ENCODE results near the gene BCAS3. TPM values are rescaled to one million over a fixed set of nuclear protein-coding genes. Genes with fewer than 3 reads are reported as not detected.

Gene BCAS3
- total RNA-seq, 1 experiment from 2014 or later, result 26.3 TPM

DNA sequence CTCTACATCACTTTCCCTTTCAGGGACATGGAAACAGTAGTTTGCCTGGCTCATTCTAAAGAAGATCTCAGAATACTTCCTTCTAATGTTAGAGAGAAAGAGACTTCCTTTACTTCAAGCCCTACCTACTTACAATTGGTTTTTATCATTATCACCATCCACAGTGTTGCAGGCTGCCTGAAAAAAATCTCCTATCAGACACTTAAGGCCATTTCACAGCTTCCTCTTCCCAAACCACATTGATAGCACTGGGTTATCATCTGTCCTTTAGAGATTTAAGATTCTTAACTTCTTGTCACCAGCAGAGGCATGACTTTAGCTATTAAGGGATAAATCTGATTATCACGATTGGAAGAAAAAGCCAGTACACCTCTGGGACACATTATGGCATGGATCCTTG, 543.5 kb downstream of the BCAS3 start:
- H3K79me2 ChIP-seq (ENCODE audit: insufficient read depth, low read length), result no peaks in the 10 kb centered on the region
- ATAC-seq, result no peak
- no peak overlapping the region for H3K4me2 ChIP-seq (ENCODE audit: low read length)
- no peak overlapping the region for H2AFZ ChIP-seq (ENCODE audit: low read depth, low read length, poor library complexity, severe bottlenecking)
- TF ChIP-seq SP1 (IDR thresholded peaks at IDR 0.05; ENCODE audit: low read depth), result no peak
- TF ChIP-seq ZFX (IDR thresholded peaks at IDR 0.05), result no peak
- no peak for TF ChIP-seq ZNF274 (IDR thresholded peaks at IDR 0.05; ENCODE audit: low read depth, low read length)
- TF ChIP-seq TCF7L2 (IDR thresholded peaks at IDR 0.05; ENCODE audit: borderline replicate concordance, extremely low read depth, insufficient read depth, insufficient read length), result no peak
- TF ChIP-seq, protein P1, sequence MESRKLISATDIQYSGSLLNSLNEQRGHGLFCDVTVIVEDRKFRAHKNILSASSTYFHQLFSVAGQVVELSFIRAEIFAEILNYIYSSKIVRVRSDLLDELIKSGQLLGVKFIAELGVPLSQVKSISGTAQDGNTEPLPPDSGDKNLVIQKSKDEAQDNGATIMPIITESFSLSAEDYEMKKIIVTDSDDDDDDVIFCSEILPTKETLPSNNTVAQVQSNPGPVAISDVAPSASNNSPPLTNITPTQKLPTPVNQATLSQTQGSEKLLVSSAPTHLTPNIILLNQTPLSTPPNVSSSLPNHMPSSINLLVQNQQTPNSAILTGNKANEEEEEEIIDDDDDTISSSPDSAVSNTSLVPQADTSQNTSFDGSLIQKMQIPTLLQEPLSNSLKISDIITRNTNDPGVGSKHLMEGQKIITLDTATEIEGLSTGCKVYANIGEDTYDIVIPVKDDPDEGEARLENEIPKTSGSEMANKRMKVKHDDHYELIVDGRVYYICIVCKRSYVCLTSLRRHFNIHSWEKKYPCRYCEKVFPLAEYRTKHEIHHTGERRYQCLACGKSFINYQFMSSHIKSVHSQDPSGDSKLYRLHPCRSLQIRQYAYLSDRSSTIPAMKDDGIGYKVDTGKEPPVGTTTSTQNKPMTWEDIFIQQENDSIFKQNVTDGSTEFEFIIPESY (IDR thresholded peaks at IDR 0.05; ENCODE audit: extremely low read depth, insufficient replicate concordance, low read length), result no peak
- no peak for TF ChIP-seq RAD21 (IDR thresholded peaks at IDR 0.05; ENCODE audit: low read depth)
- no peak for TF ChIP-seq JUND (IDR thresholded peaks at IDR 0.05)
- no peak for TF ChIP-seq FOSL1 (IDR thresholded peaks at IDR 0.05; ENCODE audit: low read depth)
- TF ChIP-seq, protein P2, sequence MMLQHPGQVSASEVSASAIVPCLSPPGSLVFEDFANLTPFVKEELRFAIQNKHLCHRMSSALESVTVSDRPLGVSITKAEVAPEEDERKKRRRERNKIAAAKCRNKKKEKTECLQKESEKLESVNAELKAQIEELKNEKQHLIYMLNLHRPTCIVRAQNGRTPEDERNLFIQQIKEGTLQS (IDR thresholded peaks at IDR 0.05), result no peak
- TF ChIP-seq EGR1 (IDR thresholded peaks at IDR 0.05; ENCODE audit: low read depth), result no peak
- TF ChIP-seq POLR2AphosphoS5 (IDR thresholded peaks at IDR 0.05; ENCODE audit: low read depth, low read length), result no peak
- no peak for TF ChIP-seq CTCF (IDR thresholded peaks at IDR 0.05 in 2 of 3, conservative IDR thresholded peaks at IDR 0.05 in 1 of 3; ENCODE audit: borderline replicate concordance in 1 of 3, insufficient read depth in 1 of 3, low read depth in 2 of 3, low read length in 2 of 3)
- TF ChIP-seq REST (IDR thresholded peaks at IDR 0.05; ENCODE audit: low read depth), result no peak
- TF ChIP-seq CEBPB (IDR thresholded peaks at IDR 0.05; ENCODE audit: low read depth), result no peak
- TF ChIP-seq SIN3A (IDR thresholded peaks at IDR 0.05; ENCODE audit: low read depth), result no peak
- TF ChIP-seq YY1 (IDR thresholded peaks at IDR 0.05; ENCODE audit: extremely low read depth, insufficient replicate concordance, low read depth, low read length), result no peak
- no peak for TF ChIP-seq SRF (IDR thresholded peaks at IDR 0.05; ENCODE audit: low read depth)
- TF ChIP-seq CBX3 (IDR thresholded peaks at IDR 0.05; ENCODE audit: low read depth), result no peak
- H3K9me2 ChIP-seq (ENCODE audit: insufficient read depth), result no peaks in the 10 kb centered on the region
- intact Hi-C loops (cut with micrococcal nuclease), result no loop called here
- RAD21 ChIA-PET (ENCODE audit: low non-redundant PET in 1 of 2, low total read pairs in 2 of 2, uncharacterized antibody in 2 of 2, unreplicated experiment in 2 of 2), result no interaction called here
- no peaks in the 10 kb centered on the region for H3K9me3 ChIP-seq (ENCODE audit: control insufficient read depth in 1 of 2, insufficient read depth in 1 of 2, low read depth in 1 of 2, low read length in 2 of 2)
- BruUV-seq (replicated peaks), result no TSS peak
- H3K9ac ChIP-seq (ENCODE audit: low read length), result no peak overlapping the region
- no peaks in the 10 kb centered on the region for H3K27me3 ChIP-seq (ENCODE audit: insufficient read depth, low read length)
- no peaks in the 10 kb centered on the region for H3K36me3 ChIP-seq (ENCODE audit: control insufficient read depth in 1 of 2, insufficient read depth in 2 of 2, low read length in 2 of 2)
- no peaks in the 10 kb centered on the region for H4K20me1 ChIP-seq (ENCODE audit: insufficient read depth)
- no peak for DNase-seq (ENCODE audit: low read depth, low spot score)
- no peaks in the 10 kb centered on the region for H3K4me1 ChIP-seq (ENCODE audit: control insufficient read depth in 1 of 2, insufficient read depth in 2 of 2, low read length in 2 of 2)
- H3K27ac ChIP-seq (ENCODE audit: low read depth, low read length), result no peak overlapping the region
- CTCF ChIA-PET, result no interaction called here
- H3K4me3 ChIP-seq (replicated peaks in 1 of 2; ENCODE audit: low read depth in 1 of 2, low read length in 2 of 2), result no peak overlapping the region
- POLR2A ChIA-PET, result no interaction called here

Measured in HCT116 (cell line).